HG03558 (cell line): Measurements from ENCODE around the gene REXO4.

Experiments
- ATAC-seq: cut with Tn5 transposase; IDR thresholded peaks from one replicate; pipeline ENCODE4 v1.9.1; 2021; ENCODE audit warnings: moderate number of reproducible peaks; ENCODE audit not compliant: unreplicated experiment; ENCODE audit errors: extremely low read depth

REXO4 gene

GRCh38 chr9:133424187-133424586 lies 6.4 kb upstream of the REXO4 start:
- ATAC-seq, result no peak

- no peak for ATAC-seq
These were observed 5.4 kb upstream of the REXO4 start for GRCh38 chr9:133423216-133423615.

- ATAC-seq, result no peak
These were observed 4.1 kb upstream of the REXO4 start, which contains the start of gene ADAMTS13 for GRCh38 chr9:133421615-133422542. TSS of gene ADAMTS13 (plus strand) at chr9:133422367. CDS start at chr9:133422444, 77 bp downstream.

- no peak for ATAC-seq
These were observed 2.6 kb upstream of the REXO4 start for GRCh38 chr9:133420392-133420827.

GRCh38 chr9:133419005-133419404 lies 1.2 kb upstream of the REXO4 start:
- ATAC-seq, result no peak

- no peak for ATAC-seq
These were observed 2.6 kb downstream of the REXO4 start for GRCh38 chr9:133415170-133415569.

- ATAC-seq, result no peak
These were observed 9.8 kb downstream of the REXO4 start for GRCh38 chr9:133408042-133408441.

- ATAC-seq, result no peak
These were observed 11.1 kb downstream of the REXO4 start for GRCh38 chr9:133406480-133407307.

GRCh38 chr9:133405508-133406438 lies 12.0 kb downstream of the REXO4 start:
- ATAC-seq, result no peak

GRCh38 chr9:133404454-133405002 lies 13.3 kb downstream of the REXO4 start:
- no peak for ATAC-seq

- ATAC-seq, result no peak
These were observed 13.9 kb downstream of the REXO4 start for GRCh38 chr9:133403766-133404453.

GRCh38 chr9:133402689-133403088 lies 15.1 kb downstream of the REXO4 start:
- no peak for ATAC-seq

GRCh38 chr9:133401588-133401987 lies 16.2 kb downstream of the REXO4 start:
- ATAC-seq, result no peak

- no peak for ATAC-seq
These were observed 17.5 kb downstream of the REXO4 start for GRCh38 chr9:133400292-133400691.

- no peak for ATAC-seq
These were observed 19.9 kb downstream of the REXO4 start for GRCh38 chr9:133397895-133398294.

GRCh38 chr9:133397370-133397769 lies 20.4 kb downstream of the REXO4 start:
- ATAC-seq, result no peak

GRCh38 chr9:133396952-133397351 lies 20.9 kb downstream of the REXO4 start:
- no peak for ATAC-seq

GRCh38 chr9:133394687-133395271 lies 23.0 kb downstream of the REXO4 start:
- no peak for ATAC-seq

GRCh38 chr9:133393399-133393798 lies 24.4 kb downstream of the REXO4 start:
- no peak for ATAC-seq
